HG03103 (cell line): ENCODE data around the gene PTGIS.

ENCODE experiments used
- ATAC-seq: cut with Tn5 transposase; IDR thresholded peaks from one replicate; pipeline ENCODE4 v1.9.1; 2021; ENCODE audit warnings: low read depth; ENCODE audit not compliant: unreplicated experiment

The PTGIS gene

GRCh38 chr20:49477200-49477599 is 90.7 kb downstream of the PTGIS start:
- ATAC-seq: no peak

GRCh38 chr20:49476016-49476355 is 92.0 kb downstream of the PTGIS start:
- no peak for ATAC-seq

GRCh38 chr20:49475292-49476015 is 92.5 kb downstream of the PTGIS start:
- no peak for ATAC-seq

GRCh38 chr20:49471397-49471796 is 96.5 kb downstream of the PTGIS start:
- no peak for ATAC-seq

GRCh38 chr20:49470922-49471321 is 97.0 kb downstream of the PTGIS start:
- no peak for ATAC-seq

GRCh38 chr20:49469060-49469459 is 98.9 kb downstream of the PTGIS start:
- no peak for ATAC-seq

- no peak for ATAC-seq
Measured at GRCh38 chr20:49468412-49468811, 99.5 kb downstream of the PTGIS start.

GRCh38 chr20:49466114-49466912 is 101.6 kb downstream of the PTGIS start:
- ATAC-seq: no peak

GRCh38 chr20:49464556-49464955 is 103.4 kb downstream of the PTGIS start:
- ATAC-seq: no peak

GRCh38 chr20:49462626-49463025 is 105.3 kb downstream of the PTGIS start:
- ATAC-seq: no peak

GRCh38 chr20:49461894-49462620 is 105.9 kb downstream of the PTGIS start:
- ATAC-seq: no peak

GRCh38 chr20:49460916-49461315 is 107.0 kb downstream of the PTGIS start:
- ATAC-seq: no peak

GRCh38 chr20:49460131-49460530 is 107.8 kb downstream of the PTGIS start:
- no peak for ATAC-seq

- no peak for ATAC-seq
Measured at GRCh38 chr20:49459684-49460083, 108.3 kb downstream of the PTGIS start.

- no peak for ATAC-seq
Measured at GRCh38 chr20:49457444-49457843, 110.5 kb downstream of the PTGIS start.

- no peak for ATAC-seq
Measured at GRCh38 chr20:49456646-49457045, 111.3 kb downstream of the PTGIS start.

GRCh38 chr20:49455691-49456090 is 112.2 kb downstream of the PTGIS start:
- ATAC-seq: no peak
